HEK293 (cell line): ENCODE measurements around the gene GPR135.

Experiments
- CTCF ChIA-PET: fragments of 350-600 bp; formaldehyde crosslinking; extraction: SDS; loops from one replicate; lab custom pipeline; 2021; ENCODE audit warnings: antibody characterized with exemption; lab: Yijun Ruan, JAX
- POLR2A ChIA-PET: fragments of 300-600 bp; formaldehyde crosslinking; extraction: SDS; loops from one replicate; lab custom pipeline; 2020; ENCODE audit warnings: antibody characterized with exemption, inconsistent platforms; lab: Yijun Ruan, JAX
- H3K27ac ChIP-seq: fragments of 200-500 bp; sonication (Bioruptor generic); 2 replicates; pipeline ENCODE4 v1.5.1; 2014; ENCODE audit warnings: low read depth, low read length, control low read depth, inconsistent platforms; ENCODE audit errors: extremely low read depth
- H3K36me3 ChIP-seq, 2 experiments: fragments of 200-500 bp in 1 of 2; sonication (Bioruptor generic) in 1 of 2; 1 replicate in 1 of 2; 2 replicates in 1 of 2; pipeline ENCODE4 v1.5.1; 2014 to 2017; ENCODE audit warnings: inconsistent platforms in 2 of 2, low read length in 2 of 2; ENCODE audit not compliant: control insufficient read depth in 2 of 2, insufficient read depth in 1 of 2
- H3K4me1 ChIP-seq: fragments of 200-500 bp; sonication (Bioruptor generic); 2 replicates; pipeline ENCODE4 v1.5.1; 2014; ENCODE audit warnings: mild to moderate bottlenecking, low read length, inconsistent platforms; ENCODE audit not compliant: control insufficient read depth, insufficient read depth
- H3K4me3 ChIP-seq: 2 replicates; pipeline ENCODE4 v1.5.1; 2011; ENCODE audit warnings: low read depth, mild to moderate bottlenecking, control low read depth, low read length, moderate library complexity
- H3K9me3 ChIP-seq: fragments of 200-500 bp; sonication (Bioruptor generic); 2 replicates; pipeline ENCODE4 v1.5.1; 2014; ENCODE audit warnings: low read depth, low read length, inconsistent platforms; ENCODE audit not compliant: control insufficient read depth, insufficient read depth
- KLF10 ChIP-seq: fragments of 450-650 bp; IDR thresholded peaks from 2 replicates; pipeline ENCODE4 v1.5.1; 2018; ENCODE audit warnings: missing biosample characterization, mild to moderate bottlenecking, missing genetic modification characterization
- KLF16 ChIP-seq: fragments of 450-650 bp; formaldehyde crosslinking; IDR thresholded peaks from 2 replicates; pipeline ENCODE4 v1.5.1; 2017; ENCODE audit warnings: missing biosample characterization, missing genetic modification characterization
- PRDM1 ChIP-seq: fragments of 450-650 bp; formaldehyde crosslinking; IDR thresholded peaks from 2 replicates; pipeline ENCODE4; 2016; ENCODE audit warnings: missing biosample characterization, missing genetic modification characterization
- SCRT1 ChIP-seq: fragments of 450-650 bp; formaldehyde crosslinking; IDR thresholded peaks from 2 replicates; pipeline ENCODE4 v1.5.1; 2016; ENCODE audit warnings: missing biosample characterization, missing genetic modification characterization, borderline replicate concordance
- SETDB1 ChIP-seq: IDR thresholded peaks from one replicate; pipeline ENCODE4 v1.6.1; 2017; ENCODE audit warnings: mild to moderate bottlenecking, low read length, moderate library complexity, mixed read lengths; ENCODE audit not compliant: insufficient read length
- WT1 ChIP-seq: fragments of 450-650 bp; formaldehyde crosslinking; IDR thresholded peaks from 2 replicates; pipeline ENCODE4 v1.5.1; 2016; ENCODE audit warnings: missing biosample characterization, missing genetic modification characterization
- ZBTB8A ChIP-seq: fragments of 450-650 bp; formaldehyde crosslinking; IDR thresholded peaks from 2 replicates; pipeline ENCODE4 v1.5.1; 2016; ENCODE audit warnings: missing biosample characterization, missing genetic modification characterization
- ZNF157 ChIP-seq: fragments of 450-650 bp; formaldehyde crosslinking; IDR thresholded peaks from 2 replicates; pipeline ENCODE4 v1.5.1; 2016; ENCODE audit warnings: missing biosample characterization, missing genetic modification characterization
- ZNF2 ChIP-seq: fragments of 450-650 bp; formaldehyde crosslinking; IDR thresholded peaks from 2 replicates; pipeline ENCODE4 v1.5.1; 2016; ENCODE audit warnings: missing biosample characterization, missing genetic modification characterization
- ZNF211 ChIP-seq: fragments of 450-650 bp; formaldehyde crosslinking; IDR thresholded peaks from 2 replicates; pipeline ENCODE4 v1.5.1; 2016; ENCODE audit warnings: low read depth, missing biosample characterization, missing genetic modification characterization
- ZNF239 ChIP-seq: fragments of 450-650 bp; formaldehyde crosslinking; IDR thresholded peaks from 2 replicates; pipeline ENCODE4 v1.5.1; 2016; ENCODE audit warnings: missing biosample characterization, missing genetic modification characterization
- ZNF24 ChIP-seq: fragments of 450-650 bp; formaldehyde crosslinking; IDR thresholded peaks from 2 replicates; pipeline ENCODE4 v1.5.1; 2016; ENCODE audit warnings: missing biosample characterization, missing genetic modification characterization
- ZNF311 ChIP-seq: fragments of 450-650 bp; formaldehyde crosslinking; IDR thresholded peaks from 2 replicates; pipeline ENCODE4 v1.5.1; 2017; ENCODE audit warnings: missing biosample characterization, missing genetic modification characterization, borderline replicate concordance
- ZNF324 ChIP-seq: fragments of 450-650 bp; formaldehyde crosslinking; IDR thresholded peaks from 2 replicates; pipeline ENCODE4 v1.5.1; 2016; ENCODE audit warnings: missing biosample characterization, missing genetic modification characterization
- ZNF354C ChIP-seq: fragments of 450-650 bp; formaldehyde crosslinking; IDR thresholded peaks from 2 replicates; pipeline ENCODE4 v1.5.1; 2016; ENCODE audit warnings: missing biosample characterization, missing genetic modification characterization, low read depth, borderline replicate concordance
- ZNF394 ChIP-seq: fragments of 450-650 bp; formaldehyde crosslinking; IDR thresholded peaks from 2 replicates; pipeline ENCODE4 v1.5.1; 2016; ENCODE audit warnings: missing biosample characterization, missing genetic modification characterization, mild to moderate bottlenecking, moderate library complexity, borderline replicate concordance
- ZNF514 ChIP-seq: fragments of 450-650 bp; formaldehyde crosslinking; IDR thresholded peaks from 2 replicates; pipeline ENCODE4 v1.5.1; 2016; ENCODE audit warnings: missing biosample characterization, missing genetic modification characterization
- ZNF561 ChIP-seq: fragments of 450-650 bp; IDR thresholded peaks from 2 replicates; pipeline ENCODE4 v1.5.1; 2018; ENCODE audit warnings: missing biosample characterization, missing genetic modification characterization, borderline replicate concordance
- ZNF585B ChIP-seq: fragments of 450-650 bp; formaldehyde crosslinking; IDR thresholded peaks from 2 replicates; pipeline ENCODE4 v1.5.1; 2016; ENCODE audit warnings: missing biosample characterization, missing genetic modification characterization
- ZNF677 ChIP-seq: fragments of 450-650 bp; IDR thresholded peaks from 2 replicates; pipeline ENCODE4 v1.5.0; 2018; ENCODE audit warnings: missing biosample characterization, mild to moderate bottlenecking, missing genetic modification characterization, moderate library complexity
- ZNF701 ChIP-seq: fragments of 450-650 bp; formaldehyde crosslinking; IDR thresholded peaks from 2 replicates; pipeline ENCODE4 v1.5.1; 2016; ENCODE audit warnings: missing biosample characterization, missing genetic modification characterization
- ZNF785 ChIP-seq: fragments of 450-650 bp; formaldehyde crosslinking; IDR thresholded peaks from 2 replicates; pipeline ENCODE4 v1.5.1; 2016; ENCODE audit warnings: missing biosample characterization, missing genetic modification characterization
- TF ChIP-seq, protein P1 (sequence below): fragments of 450-650 bp; formaldehyde crosslinking; conservative IDR thresholded peaks from 2 replicates; pipeline ENCODE4 v1.5.1; 2016; ENCODE audit warnings: low read depth, missing biosample characterization, missing genetic modification characterization
- TF ChIP-seq, protein P2 (sequence below): fragments of 450-650 bp; formaldehyde crosslinking; IDR thresholded peaks from 2 replicates; pipeline ENCODE4 v1.5.1; 2016; ENCODE audit warnings: missing biosample characterization, missing genetic modification characterization
- TF ChIP-seq, protein P3 (sequence below): fragments of 450-650 bp; formaldehyde crosslinking; IDR thresholded peaks from 2 replicates; pipeline ENCODE4; 2016; ENCODE audit warnings: missing biosample characterization, missing genetic modification characterization
- TF ChIP-seq, protein P4 (sequence below): fragments of 450-650 bp; formaldehyde crosslinking; IDR thresholded peaks from 2 replicates; pipeline ENCODE4 v1.5.1; 2016; ENCODE audit warnings: missing biosample characterization, missing genetic modification characterization
- TF ChIP-seq, protein P5 (sequence below): fragments of 450-650 bp; formaldehyde crosslinking; IDR thresholded peaks from 2 replicates; pipeline ENCODE4 v1.5.1; 2016; ENCODE audit warnings: missing biosample characterization, missing genetic modification characterization

Gene GPR135

DNA sequence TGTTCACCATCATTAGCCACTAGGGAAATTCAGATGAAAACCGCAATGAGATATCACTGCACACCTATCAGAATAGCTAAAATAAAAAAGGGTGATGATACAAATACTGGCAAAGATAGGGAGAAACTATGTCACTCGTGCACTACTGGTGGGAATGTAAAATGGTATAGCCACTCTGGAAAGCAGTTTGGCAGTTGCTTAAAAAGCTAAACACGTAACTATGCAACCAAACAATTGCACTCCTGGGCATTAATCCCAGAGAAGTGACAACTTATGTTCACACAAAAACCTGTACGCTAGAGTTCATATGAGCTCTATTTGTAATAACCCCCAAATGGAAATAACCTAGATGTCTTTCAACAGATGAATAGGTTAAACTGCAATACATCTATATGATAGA is 35.4 kb downstream of the GPR135 start:
- no peak for TF ChIP-seq ZNF701
- TF ChIP-seq KLF16 (tag by site-specific recombination) = no peak
- TF ChIP-seq WT1 (tag by site-specific recombination) = no peak
- TF ChIP-seq ZNF561 (tag by site-specific recombination) = no peak
- TF ChIP-seq SCRT1 (tag by site-specific recombination) = no peak
- TF ChIP-seq ZNF239 = no peak
- TF ChIP-seq, protein P1, sequence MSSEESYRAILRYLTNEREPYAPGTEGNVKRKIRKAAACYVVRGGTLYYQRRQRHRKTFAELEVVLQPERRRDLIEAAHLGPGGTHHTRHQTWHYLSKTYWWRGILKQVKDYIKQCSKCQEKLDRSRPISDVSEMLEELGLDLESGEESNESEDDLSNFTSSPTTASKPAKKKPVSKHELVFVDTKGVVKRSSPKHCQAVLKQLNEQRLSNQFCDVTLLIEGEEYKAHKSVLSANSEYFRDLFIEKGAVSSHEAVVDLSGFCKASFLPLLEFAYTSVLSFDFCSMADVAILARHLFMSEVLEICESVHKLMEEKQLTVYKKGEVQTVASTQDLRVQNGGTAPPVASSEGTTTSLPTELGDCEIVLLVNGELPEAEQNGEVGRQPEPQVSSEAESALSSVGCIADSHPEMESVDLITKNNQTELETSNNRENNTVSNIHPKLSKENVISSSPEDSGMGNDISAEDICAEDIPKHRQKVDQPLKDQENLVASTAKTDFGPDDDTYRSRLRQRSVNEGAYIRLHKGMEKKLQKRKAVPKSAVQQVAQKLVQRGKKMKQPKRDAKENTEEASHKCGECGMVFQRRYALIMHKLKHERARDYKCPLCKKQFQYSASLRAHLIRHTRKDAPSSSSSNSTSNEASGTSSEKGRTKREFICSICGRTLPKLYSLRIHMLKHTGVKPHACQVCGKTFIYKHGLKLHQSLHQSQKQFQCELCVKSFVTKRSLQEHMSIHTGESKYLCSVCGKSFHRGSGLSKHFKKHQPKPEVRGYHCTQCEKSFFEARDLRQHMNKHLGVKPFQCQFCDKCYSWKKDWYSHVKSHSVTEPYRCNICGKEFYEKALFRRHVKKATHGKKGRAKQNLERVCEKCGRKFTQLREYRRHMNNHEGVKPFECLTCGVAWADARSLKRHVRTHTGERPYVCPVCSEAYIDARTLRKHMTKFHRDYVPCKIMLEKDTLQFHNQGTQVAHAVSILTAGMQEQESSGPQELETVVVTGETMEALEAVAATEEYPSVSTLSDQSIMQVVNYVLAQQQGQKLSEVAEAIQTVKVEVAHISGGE (tag by site-specific recombination) = no peak
- no peak for TF ChIP-seq ZNF157
- TF ChIP-seq ZNF311 (tag by site-specific recombination) = no peak
- TF ChIP-seq ZNF2 (tag by site-specific recombination) = no peak
- POLR2A ChIA-PET = no interaction called here
- H3K27ac ChIP-seq = no peak overlapping the region
- no peaks in the 10 kb centered on the region for H3K4me1 ChIP-seq
- CTCF ChIA-PET = interaction anchor here (1.9 kb wide), 1 partner anchor 92 kb away, joined by 5 read pairs; no protein-coding TSS in a partner anchor
- H3K36me3 ChIP-seq = no peaks in the 10 kb centered on the region
- H3K4me3 ChIP-seq = no peak overlapping the region
- H3K9me3 ChIP-seq = no peaks in the 10 kb centered on the region

DNA sequence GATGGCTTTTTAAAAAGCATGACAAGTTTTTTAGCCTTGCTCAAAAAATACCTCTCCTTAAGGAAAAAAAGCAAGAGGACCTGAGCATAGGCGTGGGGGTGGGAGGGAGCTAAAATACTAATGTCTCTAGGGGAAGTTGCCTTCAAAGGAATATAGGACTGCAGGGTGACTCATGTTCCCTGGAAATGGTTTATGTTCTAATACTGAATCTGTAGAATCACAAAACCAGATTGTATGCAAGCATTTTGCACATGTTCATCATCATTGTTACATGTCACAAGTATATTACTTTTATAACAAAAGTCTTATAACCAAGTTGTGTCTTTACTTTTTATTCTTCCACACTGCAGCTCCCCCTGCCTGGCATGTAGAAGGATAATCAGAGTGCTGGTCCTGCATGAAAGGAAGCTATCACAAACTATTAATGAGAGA is 36.6 kb downstream of the GPR135 start:
- CTCF ChIA-PET = interaction anchor here (0.6 to 1.9 kb wide), 4 partner anchors 15 to 286 kb away, joined by 3 to 5 read pairs (median 3); no protein-coding TSS in a partner anchor
- Histone ChIP-seq H3K27ac (no peak overlapping the region), H3K4me3 (no peak overlapping the region), H3K9me3 (no peaks in the 10 kb centered on the region), H3K4me1 (no peaks in the 10 kb centered on the region), H3K36me3 (no peaks in the 10 kb centered on the region)
- POLR2A ChIA-PET = interaction anchor here (1.3 kb wide), 1 partner anchor 241 kb away, joined by 6 read pairs; the partner anchor contains the start of gene DAAM1
- TF ChIP-seq ZNF677 = no peak
- no peak for TF ChIP-seq ZBTB8A (tag by site-specific recombination)
- TF ChIP-seq ZNF585B (tag by site-specific recombination) = no peak
- no peak for TF ChIP-seq ZNF514 (tag by site-specific recombination)
- no peak for TF ChIP-seq ZNF324
- no peak for TF ChIP-seq ZNF354C (tag by site-specific recombination)
- TF ChIP-seq, protein P2, sequence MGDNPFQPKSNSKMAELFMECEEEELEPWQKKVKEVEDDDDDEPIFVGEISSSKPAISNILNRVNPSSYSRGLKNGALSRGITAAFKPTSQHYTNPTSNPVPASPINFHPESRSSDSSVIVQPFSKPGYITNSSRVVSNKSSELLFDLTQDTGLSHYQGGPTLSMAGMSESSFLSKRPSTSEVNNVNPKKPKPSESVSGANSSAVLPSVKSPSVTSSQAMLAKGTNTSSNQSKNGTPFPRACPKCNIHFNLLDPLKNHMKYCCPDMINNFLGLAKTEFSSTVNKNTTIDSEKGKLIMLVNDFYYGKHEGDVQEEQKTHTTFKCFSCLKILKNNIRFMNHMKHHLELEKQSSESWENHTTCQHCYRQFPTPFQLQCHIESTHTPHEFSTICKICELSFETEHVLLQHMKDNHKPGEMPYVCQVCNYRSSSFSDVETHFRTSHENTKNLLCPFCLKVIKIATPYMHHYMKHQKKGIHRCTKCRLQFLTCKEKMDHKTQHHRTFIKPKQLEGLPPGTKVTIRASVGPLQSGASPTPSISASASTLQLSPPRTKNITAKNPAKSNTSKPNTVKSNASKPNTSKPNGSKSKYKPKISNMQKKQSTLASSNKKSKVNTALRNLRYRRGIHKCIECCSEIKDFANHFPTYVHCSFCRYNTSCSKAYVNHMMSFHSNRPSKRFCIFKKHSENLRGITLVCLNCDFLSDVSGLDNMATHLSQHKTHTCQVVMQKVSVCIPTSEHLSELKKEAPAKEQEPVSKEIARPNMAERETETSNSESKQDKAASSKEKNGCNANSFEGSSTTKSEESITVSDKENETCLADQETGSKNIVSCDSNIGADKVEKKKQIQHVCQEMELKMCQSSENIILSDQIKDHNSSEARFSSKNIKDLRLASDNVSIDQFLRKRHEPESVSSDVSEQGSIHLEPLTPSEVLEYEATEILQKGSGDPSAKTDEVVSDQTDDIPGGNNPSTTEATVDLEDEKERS (tag by site-specific recombination) = no peak
- TF ChIP-seq, protein P3, sequence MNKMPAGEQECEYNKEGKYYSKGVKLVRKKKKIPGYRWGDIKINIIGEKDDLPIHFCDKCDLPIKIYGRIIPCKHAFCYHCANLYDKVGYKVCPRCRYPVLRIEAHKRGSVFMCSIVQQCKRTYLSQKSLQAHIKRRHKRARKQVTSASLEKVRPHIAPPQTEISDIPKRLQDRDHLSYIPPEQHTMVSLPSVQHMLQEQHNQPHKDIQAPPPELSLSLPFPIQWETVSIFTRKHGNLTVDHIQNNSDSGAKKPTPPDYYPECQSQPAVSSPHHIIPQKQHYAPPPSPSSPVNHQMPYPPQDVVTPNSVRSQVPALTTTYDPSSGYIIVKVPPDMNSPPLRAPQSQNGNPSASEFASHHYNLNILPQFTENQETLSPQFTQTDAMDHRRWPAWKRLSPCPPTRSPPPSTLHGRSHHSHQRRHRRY (tag by site-specific recombination) = no peak
- TF ChIP-seq, protein P4, sequence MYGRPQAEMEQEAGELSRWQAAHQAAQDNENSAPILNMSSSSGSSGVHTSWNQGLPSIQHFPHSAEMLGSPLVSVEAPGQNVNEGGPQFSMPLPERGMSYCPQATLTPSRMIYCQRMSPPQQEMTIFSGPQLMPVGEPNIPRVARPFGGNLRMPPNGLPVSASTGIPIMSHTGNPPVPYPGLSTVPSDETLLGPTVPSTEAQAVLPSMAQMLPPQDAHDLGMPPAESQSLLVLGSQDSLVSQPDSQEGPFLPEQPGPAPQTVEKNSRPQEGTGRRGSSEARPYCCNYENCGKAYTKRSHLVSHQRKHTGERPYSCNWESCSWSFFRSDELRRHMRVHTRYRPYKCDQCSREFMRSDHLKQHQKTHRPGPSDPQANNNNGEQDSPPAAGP = no peak
- no peak for TF ChIP-seq ZNF157
- TF ChIP-seq, protein P5, sequence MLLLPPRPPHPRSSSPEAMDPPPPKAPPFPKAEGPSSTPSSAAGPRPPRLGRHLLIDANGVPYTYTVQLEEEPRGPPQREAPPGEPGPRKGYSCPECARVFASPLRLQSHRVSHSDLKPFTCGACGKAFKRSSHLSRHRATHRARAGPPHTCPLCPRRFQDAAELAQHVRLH (tag by site-specific recombination) = no peak
- TF ChIP-seq ZNF561 (tag by site-specific recombination) = no peak
- no peak for TF ChIP-seq ZNF211
- no peak for TF ChIP-seq SETDB1
- TF ChIP-seq ZNF785 (tag by site-specific recombination) = no peak
- TF ChIP-seq KLF10 (tag by site-specific recombination) = no peak
- TF ChIP-seq ZNF24 (tag by site-specific recombination) = no peak
- TF ChIP-seq ZNF394 = no peak
- no peak for TF ChIP-seq PRDM1 (tag by site-specific recombination)
